Lower leg skin (tissue), 4 donors: ENCODE measurements around the gene LMO1. TPM values are rescaled to one million over a fixed set of nuclear protein-coding genes. Genes with fewer than 3 reads are reported as not detected.

Source experiments
- DNase-seq, 2 donors: peaks; one replicate each; pipeline ENCODE4 v3.0.0-alpha.2; 2019; ENCODE audit warnings: low spot score in 2 of 2
- H3K4me3 ChIP-seq: fragments of 200-600 bp; sonication (generic); 2 replicates; pipeline ENCODE4 v1.5.1; 2017; ENCODE audit warnings: mild to moderate bottlenecking, low read depth; ENCODE audit not compliant: poor library complexity, severe bottlenecking
- POLR2A ChIP-seq, 2 donors: fragments of 450-650 bp; IDR thresholded peaks; one replicate each; pipeline ENCODE4 v1.6.1; 2016 to 2017; ENCODE audit warnings: antibody characterized with exemption in 2 of 2, mild to moderate bottlenecking in 1 of 2, moderate library complexity in 1 of 2
- WGBS, 2 donors: methylation state at CpG; one replicate each; pipeline ENCODE4 v1.1.5; 2018; 5-methylcytosine and 5-hydroxymethylcytosine counted together
- intact Hi-C: fragments of 100-400 bp; cut with DNase I; formaldehyde crosslinking; loops from one replicate; pipeline ENCODE4 v1.15.0; 2023; ENCODE audit warnings: low total_unique reads
- total RNA-seq, 4 donors: library from RNA; depleted of rRNA; stranded (reverse); fragments of >200 nt; gene quantifications; one replicate each; pipeline ENCODE4 v1.1.0, GENCODE V29; 2016
- TF ChIP-seq, protein P1 (sequence below), 3 donors: fragments of 450-650 bp; IDR thresholded peaks; one replicate each; pipeline ENCODE4 v1.5.1; 2016; ENCODE audit warnings: antibody characterized with exemption in 3 of 3, mild to moderate bottlenecking in 3 of 3, moderate library complexity in 2 of 3

Gene LMO1
- total RNA-seq, 4 donors from 2014 or later: 7.0 to 19.3 (median 8.4) TPM

- TF ChIP-seq, protein P1, sequence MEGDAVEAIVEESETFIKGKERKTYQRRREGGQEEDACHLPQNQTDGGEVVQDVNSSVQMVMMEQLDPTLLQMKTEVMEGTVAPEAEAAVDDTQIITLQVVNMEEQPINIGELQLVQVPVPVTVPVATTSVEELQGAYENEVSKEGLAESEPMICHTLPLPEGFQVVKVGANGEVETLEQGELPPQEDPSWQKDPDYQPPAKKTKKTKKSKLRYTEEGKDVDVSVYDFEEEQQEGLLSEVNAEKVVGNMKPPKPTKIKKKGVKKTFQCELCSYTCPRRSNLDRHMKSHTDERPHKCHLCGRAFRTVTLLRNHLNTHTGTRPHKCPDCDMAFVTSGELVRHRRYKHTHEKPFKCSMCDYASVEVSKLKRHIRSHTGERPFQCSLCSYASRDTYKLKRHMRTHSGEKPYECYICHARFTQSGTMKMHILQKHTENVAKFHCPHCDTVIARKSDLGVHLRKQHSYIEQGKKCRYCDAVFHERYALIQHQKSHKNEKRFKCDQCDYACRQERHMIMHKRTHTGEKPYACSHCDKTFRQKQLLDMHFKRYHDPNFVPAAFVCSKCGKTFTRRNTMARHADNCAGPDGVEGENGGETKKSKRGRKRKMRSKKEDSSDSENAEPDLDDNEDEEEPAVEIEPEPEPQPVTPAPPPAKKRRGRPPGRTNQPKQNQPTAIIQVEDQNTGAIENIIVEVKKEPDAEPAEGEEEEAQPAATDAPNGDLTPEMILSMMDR (IDR thresholded peaks at IDR 0.05): no peak
- no peak for TF ChIP-seq POLR2A (IDR thresholded peaks at IDR 0.05)
- DNase-seq: peak in 1 of 2 donors; percentile 71
- 50 to 57% methylated on average over 11 to 12 of the region's 12 CpGs for WGBS, 2 donors
- intact Hi-C loops: no loop called here
- no peak overlapping the region for H3K4me3 ChIP-seq
Measured at GRCh38 chr11:8261921-8262551, 1.6 kb downstream of the LMO1 start.

DNA sequence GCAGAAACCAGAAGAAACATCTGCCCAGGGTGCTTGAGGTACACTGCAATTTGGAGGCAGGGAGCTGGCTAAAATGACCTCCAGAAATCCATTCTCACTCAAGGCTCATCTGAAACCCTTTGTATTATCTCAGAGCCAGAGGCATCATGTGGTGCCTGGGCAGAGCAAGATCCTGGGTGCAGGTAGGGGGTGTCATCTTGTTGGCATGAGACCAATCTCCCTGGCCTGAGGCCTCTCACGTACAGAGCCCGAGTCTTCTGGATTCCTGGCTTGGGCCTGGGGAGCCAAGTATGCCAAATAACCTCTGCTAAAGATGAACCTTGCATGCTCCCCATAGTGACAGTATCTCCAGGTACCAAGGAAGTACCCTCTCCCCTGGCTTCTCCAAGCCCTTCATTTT, 2.4 kb downstream of the LMO1 start:
- DNase-seq: peak in 1 of 2 donors; percentile 49
- TF ChIP-seq, protein P1 (IDR thresholded peaks at IDR 0.05): no peak
- no peak for TF ChIP-seq POLR2A (IDR thresholded peaks at IDR 0.05)
- H3K4me3 ChIP-seq: no peak overlapping the region
- intact Hi-C loops: no loop called here
- 50 to 58% methylated on average over 2 of the region's 2 CpGs for WGBS, 2 donors

- no peak for TF ChIP-seq POLR2A (IDR thresholded peaks at IDR 0.05)
- TF ChIP-seq, protein P1 (IDR thresholded peaks at IDR 0.05): no peak
Measured at GRCh38 chr11:8260202-8260966, 3.3 kb downstream of the LMO1 start.

DNA sequence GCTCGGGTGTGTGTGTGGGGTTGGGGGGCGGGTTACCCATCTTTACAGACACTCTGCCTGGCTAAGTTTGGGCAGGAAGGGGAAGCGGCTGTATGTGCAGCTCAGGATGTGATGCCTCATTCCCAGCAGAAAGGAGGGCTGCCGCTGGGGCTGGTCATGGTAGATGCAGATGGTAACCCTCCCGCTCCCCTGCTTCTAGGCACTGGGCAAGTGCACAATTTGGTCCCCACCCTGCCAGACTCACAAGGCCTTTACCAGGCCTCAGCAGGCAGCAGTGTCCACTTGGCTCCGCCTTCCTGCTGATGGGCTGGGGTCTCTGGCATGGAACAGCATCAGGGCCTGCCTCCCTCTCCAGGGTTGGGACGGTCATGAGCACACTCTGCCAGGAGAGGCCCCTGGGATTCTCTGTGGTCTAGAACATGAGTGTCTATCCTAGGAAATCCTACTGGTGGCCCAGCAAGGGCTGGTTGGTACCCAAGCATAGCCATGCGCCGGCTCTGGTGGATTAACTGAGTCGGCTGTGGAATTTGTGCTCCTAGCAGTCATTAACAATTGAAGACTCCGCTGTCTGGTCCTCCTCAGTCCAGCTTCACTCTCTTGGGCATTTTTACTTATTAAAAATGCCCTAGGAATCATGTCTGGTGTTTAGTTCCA, 4.2 kb downstream of the LMO1 start:
- intact Hi-C loops: no loop called here
- TF ChIP-seq POLR2A (IDR thresholded peaks at IDR 0.05): no peak
- TF ChIP-seq, protein P1 (IDR thresholded peaks at IDR 0.05): no peak
- peak in 1 of 2 donors; percentile 76 for DNase-seq
- 77 to 82% methylated on average over 10 to 11 of the region's 11 CpGs for WGBS, 2 donors
- H3K4me3 ChIP-seq: no peak overlapping the region

More at GRCh38 chr11:8260202-8260966, 3.3 kb downstream of the LMO1 start:
- intact Hi-C loops: no loop called here
- WGBS, 2 donors: 85 to 89% methylated on average over 20 of the region's 20 CpGs
- peak in 1 of 2 donors; percentile 63 for DNase-seq
- no peak overlapping the region for H3K4me3 ChIP-seq

DNA sequence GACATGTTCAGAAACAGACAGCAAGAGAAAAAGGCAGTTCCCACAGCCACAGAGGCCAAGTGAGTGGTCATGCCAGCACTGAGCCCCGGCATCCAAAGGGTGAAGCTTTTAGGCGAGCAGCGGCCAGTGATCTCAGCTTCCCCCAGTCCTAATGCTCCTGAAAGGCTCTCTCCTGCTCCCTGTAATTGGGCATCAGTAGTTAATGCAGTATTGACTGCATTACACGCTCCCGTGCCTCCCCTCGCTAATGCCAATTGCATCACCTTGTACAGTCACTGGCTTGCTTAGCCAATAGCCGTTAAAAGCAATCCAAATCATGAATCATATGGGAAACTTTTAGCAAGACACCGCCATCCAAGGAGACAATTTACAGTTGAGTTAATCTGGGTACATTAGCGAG, 4.9 kb downstream of the LMO1 start:
- whole genome bisulfite sequencing, 2 donors: 47 to 51% methylated on average over 9 of the region's 9 CpGs
- no peak for TF ChIP-seq POLR2A (IDR thresholded peaks at IDR 0.05)
- TF ChIP-seq, protein P1 (IDR thresholded peaks at IDR 0.05): no peak
- H3K4me3 ChIP-seq: no peak overlapping the region
- peak in 1 of 2 donors; percentile 81 for DNase-seq
- intact Hi-C loops: no loop called here
